Measurements from ENCODE around the gene TMEM178B.

DNA sequence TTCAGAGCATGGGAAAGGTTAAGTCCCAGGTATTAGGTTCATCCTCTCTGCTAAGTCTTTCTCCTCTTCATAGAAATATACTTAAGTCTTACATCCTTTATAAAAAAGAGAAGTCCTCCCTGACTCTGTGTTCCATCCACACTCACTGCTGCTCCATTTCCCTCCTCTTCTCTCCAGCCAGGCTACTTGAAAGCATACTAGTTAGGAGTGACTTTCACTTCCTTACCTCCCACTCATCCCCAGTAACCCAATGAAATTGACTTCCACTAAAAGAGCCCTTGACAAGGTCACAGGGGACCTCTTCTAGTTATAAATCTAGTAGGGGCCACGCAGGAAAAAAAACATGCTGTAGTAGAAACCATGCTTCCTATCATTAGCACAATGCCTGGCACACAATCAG, 344.2 kb downstream of the TMEM178B start:
- TF ChIP-seq POLR2A (IDR thresholded peaks at IDR 0.05) (no peak), CTCF (IDR thresholded peaks at IDR 0.05) (no peak)
